ENCODE results near the gene MDK.

The MDK gene

DNA sequence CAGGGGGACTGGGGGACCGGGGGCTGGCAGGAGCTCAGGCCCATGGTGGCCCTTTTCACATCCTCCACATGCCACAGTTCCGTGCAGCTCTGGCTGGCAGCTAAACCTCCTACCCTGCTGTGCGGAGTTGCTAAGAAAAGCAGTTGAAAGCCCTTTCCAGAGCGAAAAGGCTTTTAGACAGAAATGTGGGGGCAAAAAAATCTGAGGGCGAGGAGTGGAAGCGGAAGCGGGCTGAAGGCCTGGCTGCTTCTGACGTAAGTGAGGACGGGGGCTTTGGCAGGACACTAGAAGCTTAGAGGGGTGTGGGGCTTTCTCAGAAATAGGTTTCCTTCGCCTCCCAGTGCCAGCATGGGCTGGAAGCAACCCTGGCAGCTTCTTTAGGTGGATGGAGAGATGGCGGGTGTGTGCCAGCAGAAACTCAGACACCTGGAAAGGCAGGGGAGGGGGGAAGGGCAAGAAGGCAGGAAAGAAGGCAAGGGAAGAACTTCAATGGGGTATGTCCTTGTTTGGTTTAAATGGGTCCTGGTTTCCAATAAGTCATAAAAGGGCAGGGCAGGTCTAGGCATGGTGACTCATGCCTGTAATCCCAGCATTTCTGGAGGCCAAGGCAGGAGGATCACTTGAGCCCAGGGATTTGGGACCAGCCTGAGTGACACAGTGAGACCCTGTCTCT lies 45.4 kb upstream of the MDK start:
- DNase-seq (ENCODE audit: low spot score), result no peak
- TF ChIP-seq, protein P1, sequence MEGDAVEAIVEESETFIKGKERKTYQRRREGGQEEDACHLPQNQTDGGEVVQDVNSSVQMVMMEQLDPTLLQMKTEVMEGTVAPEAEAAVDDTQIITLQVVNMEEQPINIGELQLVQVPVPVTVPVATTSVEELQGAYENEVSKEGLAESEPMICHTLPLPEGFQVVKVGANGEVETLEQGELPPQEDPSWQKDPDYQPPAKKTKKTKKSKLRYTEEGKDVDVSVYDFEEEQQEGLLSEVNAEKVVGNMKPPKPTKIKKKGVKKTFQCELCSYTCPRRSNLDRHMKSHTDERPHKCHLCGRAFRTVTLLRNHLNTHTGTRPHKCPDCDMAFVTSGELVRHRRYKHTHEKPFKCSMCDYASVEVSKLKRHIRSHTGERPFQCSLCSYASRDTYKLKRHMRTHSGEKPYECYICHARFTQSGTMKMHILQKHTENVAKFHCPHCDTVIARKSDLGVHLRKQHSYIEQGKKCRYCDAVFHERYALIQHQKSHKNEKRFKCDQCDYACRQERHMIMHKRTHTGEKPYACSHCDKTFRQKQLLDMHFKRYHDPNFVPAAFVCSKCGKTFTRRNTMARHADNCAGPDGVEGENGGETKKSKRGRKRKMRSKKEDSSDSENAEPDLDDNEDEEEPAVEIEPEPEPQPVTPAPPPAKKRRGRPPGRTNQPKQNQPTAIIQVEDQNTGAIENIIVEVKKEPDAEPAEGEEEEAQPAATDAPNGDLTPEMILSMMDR (IDR thresholded peaks at IDR 0.05; ENCODE audit: extremely low read depth, missing control alignments), result no peak

DNA sequence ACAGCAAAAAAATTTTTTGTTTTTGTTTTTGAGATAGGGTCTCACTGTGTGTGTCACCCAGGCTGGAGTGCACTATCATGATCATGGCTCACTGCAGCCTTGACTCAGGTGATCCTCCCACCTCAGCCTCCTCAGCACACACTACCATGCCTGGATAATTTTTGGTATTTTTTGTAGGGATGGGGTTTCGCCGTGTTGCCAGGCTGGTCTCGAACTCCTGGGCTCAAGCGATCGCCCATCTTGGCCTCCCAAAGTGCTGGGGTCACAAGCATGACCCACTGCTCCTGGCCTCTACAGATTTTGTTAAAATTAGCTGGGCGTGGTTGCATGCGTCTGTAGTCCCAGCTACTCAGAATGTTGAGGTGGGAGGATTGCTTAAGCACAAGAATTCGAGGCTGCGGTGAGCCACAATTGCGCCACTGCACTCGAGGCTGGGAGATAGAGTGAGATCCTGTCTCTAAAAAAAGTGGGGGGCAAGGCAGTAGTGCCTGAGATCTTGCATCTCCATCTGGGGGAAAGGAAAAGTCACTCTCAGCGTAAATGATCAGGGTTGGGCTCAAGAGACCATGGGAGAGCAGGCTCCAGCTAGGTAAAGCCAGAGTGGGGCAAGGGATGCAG lies 44.8 kb upstream of the MDK start:
- no peak for DNase-seq (ENCODE audit: low spot score)

DNA sequence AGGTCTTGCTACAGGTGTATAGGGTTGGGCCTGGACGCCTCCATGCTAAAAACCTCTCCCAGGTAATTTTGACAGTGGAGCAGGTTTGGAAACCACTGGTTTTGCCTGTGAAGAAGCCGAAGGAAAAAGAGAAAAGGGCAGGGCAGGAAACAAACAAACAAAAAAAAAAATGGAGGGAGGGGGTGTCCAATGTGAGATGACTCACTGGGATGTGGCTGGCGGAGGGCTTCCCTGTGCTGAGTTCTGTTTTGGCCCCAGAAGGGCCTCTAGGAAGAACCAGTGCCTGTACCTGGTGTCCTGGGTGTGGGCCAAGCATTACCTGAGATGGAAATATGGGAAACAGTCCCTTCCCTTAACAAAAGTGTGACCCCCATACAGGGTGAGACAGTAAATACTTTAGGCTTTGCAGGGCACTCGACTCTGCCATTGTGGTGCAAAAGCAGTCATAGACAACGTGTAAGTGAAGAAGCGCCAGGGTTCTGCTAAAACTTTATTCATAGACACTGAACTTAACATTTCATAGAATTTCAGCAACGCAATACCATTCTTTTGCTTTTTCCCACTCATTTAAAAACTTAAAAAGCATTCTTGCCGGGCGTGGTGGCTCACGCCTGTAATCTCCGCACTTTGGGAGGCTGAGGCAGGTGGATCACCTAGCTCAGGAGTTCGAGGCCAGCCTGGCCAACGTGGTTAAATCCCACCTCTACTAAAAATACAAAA lies 43.7 kb upstream of the MDK start:
- DNase-seq (ENCODE audit: low spot score), result no peak
- TF ChIP-seq, protein P1 (IDR thresholded peaks at IDR 0.05; ENCODE audit: extremely low read depth, missing control alignments), result no peak

More for the DNA sequence above, 44.8 kb upstream of the MDK start:
- TF ChIP-seq, protein P1 (IDR thresholded peaks at IDR 0.05; ENCODE audit: extremely low read depth, missing control alignments), result no peak

DNA sequence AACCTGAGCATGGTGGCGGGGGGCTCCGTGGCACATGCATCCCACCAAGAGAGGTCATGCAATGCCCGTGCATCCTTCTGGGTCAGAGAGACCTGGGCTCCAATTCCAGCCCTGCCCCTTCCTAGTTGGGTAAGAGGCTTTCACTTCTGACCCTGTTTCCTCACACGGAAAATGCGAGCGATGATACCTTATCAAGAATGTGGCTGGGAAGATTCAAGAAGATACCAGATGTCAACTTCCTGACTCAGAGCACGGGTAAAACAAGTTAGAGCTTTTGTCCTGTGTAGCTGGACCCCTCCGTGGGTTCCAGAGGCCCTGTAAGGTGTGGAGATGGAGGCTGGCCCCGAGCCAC lies 42.9 kb upstream of the MDK start:
- TF ChIP-seq, protein P1 (IDR thresholded peaks at IDR 0.05; ENCODE audit: extremely low read depth, missing control alignments), result no peak
- no peak for DNase-seq (ENCODE audit: low spot score)

DNA sequence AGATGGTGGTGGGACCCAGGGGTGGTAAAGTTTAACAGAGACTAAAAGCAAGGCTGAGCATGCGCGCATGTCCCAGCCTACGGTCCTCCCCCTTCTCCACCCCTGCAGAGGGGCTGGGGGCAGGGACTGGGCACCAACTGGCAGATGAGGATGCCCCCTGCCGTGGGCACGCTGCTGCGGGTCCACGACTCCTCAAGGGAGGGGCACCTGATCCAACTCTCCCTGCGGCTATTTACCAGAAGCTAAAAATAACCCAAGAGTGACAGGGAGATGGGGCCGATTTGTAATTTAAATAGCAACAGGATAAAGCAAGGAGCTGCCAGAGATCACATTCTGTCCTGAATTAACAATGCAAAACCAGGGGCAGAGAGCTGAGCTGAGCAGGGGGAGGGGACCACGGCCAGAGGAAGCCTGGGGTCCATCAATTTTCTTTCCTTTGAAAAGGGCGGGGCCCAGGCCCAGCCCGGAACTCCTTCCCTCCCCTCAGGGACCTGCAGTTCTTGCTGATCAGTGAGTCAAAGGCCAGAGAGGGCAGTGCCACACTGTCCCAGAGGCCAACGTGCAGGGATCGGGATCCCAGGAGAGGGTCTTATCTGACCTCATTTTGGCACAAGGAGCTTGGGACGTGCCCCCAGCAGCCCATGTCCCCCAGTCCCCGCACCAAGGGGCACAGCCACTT lies 42.3 kb upstream of the MDK start:
- TF ChIP-seq, protein P1 (IDR thresholded peaks at IDR 0.05; ENCODE audit: extremely low read depth, missing control alignments), result no peak
- no peak for DNase-seq (ENCODE audit: low spot score)

DNA sequence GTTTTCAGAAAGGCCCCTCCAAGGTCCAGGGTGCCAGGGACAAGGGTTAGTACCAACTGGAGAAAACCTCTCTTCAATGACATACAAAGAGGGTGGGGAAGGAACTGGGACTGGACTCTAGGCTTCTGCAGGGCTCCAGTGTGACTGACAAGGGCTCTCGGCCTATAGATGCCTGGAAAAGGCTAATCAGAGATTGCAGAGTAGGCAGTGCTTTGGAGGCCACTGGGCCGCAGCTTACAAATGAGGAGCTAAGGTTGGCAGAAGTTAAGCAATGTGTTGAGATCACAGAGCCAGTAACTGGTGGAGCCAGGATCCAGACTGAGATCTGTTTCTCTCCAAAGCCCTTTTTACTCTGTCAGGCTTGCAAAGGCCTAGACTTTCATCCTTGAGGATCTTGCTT lies 41.7 kb upstream of the MDK start:
- TF ChIP-seq, protein P1 (IDR thresholded peaks at IDR 0.05; ENCODE audit: extremely low read depth, missing control alignments), result no peak
- no peak for DNase-seq (ENCODE audit: low spot score)

DNA sequence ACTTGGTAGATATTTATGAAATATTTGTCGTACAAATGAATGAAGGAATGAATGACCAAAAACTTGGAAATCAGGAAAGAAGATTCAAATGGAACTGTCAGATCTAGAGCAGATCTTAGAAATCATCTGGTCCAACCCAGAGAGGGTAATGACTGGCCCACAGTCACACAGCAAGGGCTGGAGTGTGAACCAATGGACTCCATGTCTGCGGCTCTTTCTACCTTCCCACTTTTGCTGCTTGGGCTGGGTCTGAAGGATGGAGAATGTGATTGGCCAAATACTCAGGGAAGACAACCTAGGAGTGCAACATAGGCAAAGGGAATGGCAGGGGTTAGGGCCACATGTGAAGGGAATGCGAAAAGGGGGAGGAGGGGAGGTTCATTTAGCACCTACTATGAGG lies 40.0 kb upstream of the MDK start:
- TF ChIP-seq, protein P1 (IDR thresholded peaks at IDR 0.05; ENCODE audit: extremely low read depth, missing control alignments), result no peak
- DNase-seq (ENCODE audit: low spot score), result no peak
